ENCODE results near the gene USP37. TPM values are rescaled to one million over a fixed set of nuclear protein-coding genes. Genes with fewer than 3 reads are reported as not detected.

USP37 gene
- polyA plus RNA-seq, 3 donors: 2.7 to 4.9 (median 2.7) TPM

GRCh38 chr2:218422403-218423086 is 145.6 kb downstream of the USP37 start:
- no peak for TF ChIP-seq CTCF (IDR thresholded peaks at IDR 0.05)
- peaks cover 6% of the 10 kb centered on the region for H3K4me1 Mint-ChIP-seq
- DNase-seq: no peak
- Histone ChIP-seq H2AFZ (ENCODE audit: insufficient read depth, low read depth, low read length, poor library complexity, severe bottlenecking) (no peak overlapping the region), H3K36me3 (replicated peaks in 1 of 2; ENCODE audit: control insufficient read depth in 1 of 2, insufficient read depth in 2 of 2, low read length in 2 of 2) (no peaks in the 10 kb centered on the region), H3K27me3 (ENCODE audit: control insufficient read depth in 2 of 2, insufficient read depth in 2 of 2, low read length in 2 of 2) (no peaks in the 10 kb centered on the region), H4K20me1 (ENCODE audit: insufficient read depth, low read length) (no peaks in the 10 kb centered on the region), H3K27ac (ENCODE audit: low read depth in 1 of 2, low read length in 2 of 2) (no peak overlapping the region), H3K4me2 (replicated peaks; ENCODE audit: extremely low read depth, low read length, poor library complexity, severe bottlenecking) (no peak overlapping the region), H3K79me2 (ENCODE audit: insufficient read depth, low read length) (no peaks in the 10 kb centered on the region), H3K4me3 (replicated peaks in 1 of 3; ENCODE audit: low read depth in 2 of 3, low read length in 3 of 3) (no peak overlapping the region), H3K4me1 (ENCODE audit: control insufficient read depth in 1 of 2, insufficient read depth in 2 of 2, low read length in 2 of 2) (no peaks in the 10 kb centered on the region), H3K9me3 (replicated peaks in 1 of 2; ENCODE audit: control insufficient read depth in 1 of 2, insufficient read depth in 1 of 2, low read length in 2 of 2) (no peaks in the 10 kb centered on the region), H3K9ac (ENCODE audit: insufficient read depth, low read length, poor library complexity, severe bottlenecking) (no peak overlapping the region)
- WGBS (ENCODE audit: insufficient coverage): 94% methylated on average over 6 of the region's 9 CpGs
- H3K4me3 Mint-ChIP-seq: no peak overlapping the region
- peak overlapping the region in 1 of 7 donors; percentile 45 for H3K27ac Mint-ChIP-seq
- peaks cover 2 to 9% (median 5%) of the 10 kb centered on the region in 3 donors for H3K27me3 Mint-ChIP-seq (ENCODE audit: low read depth in 3 of 3)
- no peaks in the 10 kb centered on the region for H3K36me3 Mint-ChIP-seq
- intact Hi-C loops (cut with micrococcal nuclease): loop anchor here in 1 of 2 donors (10.0 kb wide), 1 partner anchor 72 kb away; no protein-coding TSS in a partner anchor
- no peaks in the 10 kb centered on the region for H3K9me3 Mint-ChIP-seq

- Histone ChIP-seq H2AFZ (ENCODE audit: insufficient read depth, low read depth, low read length, poor library complexity, severe bottlenecking) (no peak overlapping the region), H3K4me3 (replicated peaks in 1 of 3; ENCODE audit: low read depth in 2 of 3, low read length in 3 of 3) (no peak overlapping the region), H3K4me2 (replicated peaks; ENCODE audit: extremely low read depth, low read length, poor library complexity, severe bottlenecking) (no peak overlapping the region), H3K4me1 (ENCODE audit: control insufficient read depth in 1 of 2, insufficient read depth in 2 of 2, low read length in 2 of 2) (no peaks in the 10 kb centered on the region), H3K36me3 (replicated peaks in 1 of 2; ENCODE audit: control insufficient read depth in 1 of 2, insufficient read depth in 2 of 2, low read length in 2 of 2) (no peaks in the 10 kb centered on the region), H3K9ac (ENCODE audit: insufficient read depth, low read length, poor library complexity, severe bottlenecking) (no peak overlapping the region), H3K27ac (ENCODE audit: low read depth in 1 of 2, low read length in 2 of 2) (no peak overlapping the region), H3K27me3 (ENCODE audit: control insufficient read depth in 2 of 2, insufficient read depth in 2 of 2, low read length in 2 of 2) (no peaks in the 10 kb centered on the region), H3K9me3 (replicated peaks in 1 of 2; ENCODE audit: control insufficient read depth in 1 of 2, insufficient read depth in 1 of 2, low read length in 2 of 2) (no peaks in the 10 kb centered on the region), H4K20me1 (ENCODE audit: insufficient read depth, low read length) (no peaks in the 10 kb centered on the region), H3K79me2 (ENCODE audit: insufficient read depth, low read length) (no peaks in the 10 kb centered on the region)
- H3K4me3 Mint-ChIP-seq: no peak overlapping the region
- intact Hi-C loops (cut with micrococcal nuclease): loop anchor here in 1 of 2 donors (10.0 kb wide), 1 partner anchor 74 kb away; no protein-coding TSS in a partner anchor
- H3K4me1 Mint-ChIP-seq: peaks cover 6% of the 10 kb centered on the region
- H3K36me3 Mint-ChIP-seq: no peaks in the 10 kb centered on the region
- peaks cover 2 to 8% (median 7%) of the 10 kb centered on the region in 3 donors for H3K27me3 Mint-ChIP-seq (ENCODE audit: low read depth in 3 of 3)
- DNase-seq: no peak
- no peaks in the 10 kb centered on the region for H3K9me3 Mint-ChIP-seq
- no peak overlapping the region for H3K27ac Mint-ChIP-seq
- WGBS (ENCODE audit: insufficient coverage): 96% methylated on average over 2 of the region's 2 CpGs
- no peak for TF ChIP-seq CTCF (IDR thresholded peaks at IDR 0.05)
Observed at GRCh38 chr2:218421027-218421426, 147.1 kb downstream of the USP37 start.
